SK-N-SH (cell line): ENCODE data around the gene PSMD3. TPM values are rescaled to one million over a fixed set of nuclear protein-coding genes. Genes with fewer than 3 reads are reported as not detected.

Experiments used
- CTCF ChIA-PET: fragments of 300-600, 350-600 bp; formaldehyde crosslinking; extraction: SDS; loops from one replicate; lab custom pipeline; 2021; lab: Yijun Ruan, JAX
- POLR2A ChIA-PET: fragments of 350-600 bp; sonication (Branson Sonifier 250); formaldehyde crosslinking; extraction: SDS; loops from one replicate; lab custom pipeline; 2020; ENCODE audit warnings: antibody characterized with exemption, inconsistent platforms; lab: Yijun Ruan, JAX
- DNase-seq: peaks from one replicate; pipeline ENCODE4 v3.0.0; 2012
- H2AFZ ChIP-seq: fragments of 200-600 bp; sonication (generic); 2 replicates; pipeline ENCODE4 v1.8.1; 2016; ENCODE audit warnings: antibody characterized with exemption, mild to moderate bottlenecking, low read depth
- H3F3A ChIP-seq: fragments of 200-600 bp; sonication (generic); replicated peaks from 2 replicates; pipeline ENCODE3; 2016; ENCODE audit warnings: antibody characterized with exemption, mild to moderate bottlenecking; ENCODE audit not compliant: insufficient read depth
- H3K27ac ChIP-seq, 2 experiments: fragments of 200-500 bp in 1 of 2; fragments of 200-600 bp in 1 of 2; sonication (Bioruptor generic) in 1 of 2; sonication (generic), shearing (Covaris generic) in 1 of 2; 2 replicates each; pipeline versions ENCODE4 v1.5.1 to v1.6.1; 2014 to 2016; ENCODE audit warnings: low read depth in 2 of 2, inconsistent platforms in 1 of 2, low read length in 1 of 2, mild to moderate bottlenecking in 1 of 2, mixed read lengths in 1 of 2
- H3K27me3 ChIP-seq: fragments of 200-600 bp; sonication (generic), shearing (Covaris generic); 2 replicates; pipeline ENCODE4 v1.6.1; 2016; ENCODE audit warnings: mixed run types; ENCODE audit not compliant: insufficient read depth
- H3K36me3 ChIP-seq, 2 experiments: fragments of 200-500 bp in 1 of 2; fragments of 200-600 bp in 1 of 2; sonication (Bioruptor generic) in 1 of 2; sonication (generic) in 1 of 2; replicated peaks in 1 of 2; 2 replicates each; pipeline versions ENCODE3 to v1.5.1; 2014 to 2016; ENCODE audit warnings: low read length in 1 of 2, mild to moderate bottlenecking in 1 of 2; ENCODE audit not compliant: insufficient read depth in 2 of 2, control insufficient read depth in 1 of 2
- H3K4me1 ChIP-seq, 2 experiments: fragments of 200-500 bp in 1 of 2; fragments of 200-600 bp in 1 of 2; sonication (Bioruptor generic) in 1 of 2; sonication (generic), shearing (Covaris generic) in 1 of 2; 2 replicates each; pipeline versions ENCODE4 v1.5.1 to v1.6.1; 2014 to 2016; ENCODE audit warnings: low read depth in 1 of 2, low read length in 1 of 2, mixed run types in 1 of 2; ENCODE audit not compliant: insufficient read depth in 2 of 2, control insufficient read depth in 1 of 2
- H3K4me2 ChIP-seq: fragments of 200-600 bp; sonication (generic), shearing (Covaris generic); 2 replicates; pipeline ENCODE4 v1.6.1; 2017; ENCODE audit warnings: mixed run types
- H3K4me3 ChIP-seq, 2 experiments: fragments of 200-500 bp in 1 of 2; fragments of 200-600 bp in 1 of 2; sonication (Bioruptor generic) in 1 of 2; sonication (generic), shearing (Covaris generic) in 1 of 2; 2 replicates each; pipeline versions ENCODE4 v1.5.1 to v1.8.1; 2014 to 2016; ENCODE audit warnings: low read depth in 2 of 2, inconsistent platforms in 1 of 2, low read length in 1 of 2, mild to moderate bottlenecking in 1 of 2, mixed read lengths in 1 of 2, moderate library complexity in 1 of 2
- H3K79me2 ChIP-seq: fragments of 200-600 bp; sonication (generic); 2 replicates; pipeline ENCODE4 v1.8.1; 2017; ENCODE audit warnings: mild to moderate bottlenecking; ENCODE audit not compliant: insufficient read depth
- H3K9ac ChIP-seq: fragments of 200-600 bp; sonication (generic); 2 replicates; pipeline ENCODE4 v1.6.1; 2017; ENCODE audit warnings: mixed run types
- H3K9me2 ChIP-seq: fragments of 200-600 bp; sonication (generic); 2 replicates; pipeline ENCODE4 v1.6.1; 2017; ENCODE audit warnings: mixed run types
- H3K9me3 ChIP-seq: fragments of 200-600 bp; sonication (generic); 2 replicates; pipeline ENCODE4 v1.6.1; 2017; ENCODE audit warnings: mixed run types, mild to moderate bottlenecking, moderate library complexity
- H4K20me1 ChIP-seq: fragments of 200-600 bp; sonication (generic); 2 replicates; pipeline ENCODE4 v1.6.1; 2017; ENCODE audit warnings: mild to moderate bottlenecking, mixed run types; ENCODE audit not compliant: insufficient read depth
- CHD2 ChIP-seq: fragments of 150-350 bp; IDR thresholded peaks from 2 replicates; pipeline ENCODE4 v1.6.1; 2018; ENCODE audit warnings: low read length; ENCODE audit not compliant: partially characterized antibody
- ELF1 ChIP-seq: IDR thresholded peaks from 2 replicates; pipeline ENCODE4 v1.4.0; 2012
- EP300 ChIP-seq, 2 experiments: IDR thresholded peaks; 2 replicates each; pipeline versions ENCODE4 v1.4.0 to v1.6.1; 2012; ENCODE audit warnings: borderline replicate concordance in 1 of 2, low read depth in 1 of 2, low read length in 1 of 2
- EZH2phosphoT487 ChIP-seq: fragments of 200-600 bp; sonication (generic); IDR thresholded peaks from 2 replicates; pipeline ENCODE4 v1.6.1; 2017; ENCODE audit warnings: low read depth, mixed run types, mild to moderate bottlenecking, antibody characterized with exemption, moderate library complexity, borderline replicate concordance
- FOSL2 ChIP-seq: IDR thresholded peaks from 2 replicates; pipeline ENCODE4 v1.4.0; 2012; ENCODE audit warnings: low read depth, mild to moderate bottlenecking, moderate library complexity, borderline replicate concordance
- FOXJ3 ChIP-seq: sonication (generic); formaldehyde crosslinking; IDR thresholded peaks from 2 replicates; pipeline ENCODE4 v1.5.1; 2020; ENCODE audit warnings: mild to moderate bottlenecking, missing genetic modification reagents
- FOXM1 ChIP-seq: IDR thresholded peaks from 2 replicates; pipeline ENCODE4 v1.4.0; 2012; ENCODE audit warnings: low read depth, mild to moderate bottlenecking
- GABPA ChIP-seq: IDR thresholded peaks from 2 replicates; pipeline ENCODE4 v1.4.0; 2012; ENCODE audit warnings: low read depth, mild to moderate bottlenecking
- JUND ChIP-seq: IDR thresholded peaks from 2 replicates; pipeline ENCODE4 v1.4.0; 2012
- MEF2A ChIP-seq: IDR thresholded peaks from 2 replicates; pipeline ENCODE4 v1.4.0; 2012; ENCODE audit warnings: low read depth, borderline replicate concordance
- MXI1 ChIP-seq: IDR thresholded peaks from 2 replicates; pipeline ENCODE4 v1.6.1; 2012; ENCODE audit warnings: mild to moderate bottlenecking, low read depth, low read length, improper control_type of control experiment
- NRF1 ChIP-seq: IDR thresholded peaks from 2 replicates; pipeline ENCODE4 v1.6.1; 2012; ENCODE audit warnings: low read depth, mild to moderate bottlenecking, low read length
- POLR2AphosphoS5 ChIP-seq: IDR thresholded peaks from 2 replicates; pipeline ENCODE4 v1.6.1; 2012; ENCODE audit warnings: low read depth, low read length
- RAD21 ChIP-seq: IDR thresholded peaks from 2 replicates; pipeline ENCODE4 v1.6.1; 2012; ENCODE audit warnings: mild to moderate bottlenecking, low read length
- RCOR1 ChIP-seq: fragments of 150-350 bp; IDR thresholded peaks from 2 replicates; pipeline ENCODE4 v1.6.1; 2017; ENCODE audit warnings: antibody characterized with exemption, low read length
- RFX5 ChIP-seq: IDR thresholded peaks from 2 replicates; pipeline ENCODE4 v1.6.1; 2012; ENCODE audit warnings: mild to moderate bottlenecking, improper control_type of control experiment, low read length
- RXRA ChIP-seq: IDR thresholded peaks from 2 replicates; pipeline ENCODE4 v1.4.0; 2012; ENCODE audit warnings: low read depth, mild to moderate bottlenecking, borderline replicate concordance
- SIN3A ChIP-seq: IDR thresholded peaks from 2 replicates; pipeline ENCODE4 v1.6.1; 2012; ENCODE audit warnings: low read depth, mild to moderate bottlenecking, low read length, moderate library complexity, borderline replicate concordance
- TAF1 ChIP-seq: IDR thresholded peaks from 2 replicates; pipeline ENCODE4 v1.6.1; 2012; ENCODE audit warnings: low read depth, mild to moderate bottlenecking, low read length, moderate library complexity, borderline replicate concordance
- TCF12 ChIP-seq: IDR thresholded peaks from 2 replicates; pipeline ENCODE4 v1.4.0; 2012
- YY1 ChIP-seq: IDR thresholded peaks from 2 replicates; pipeline ENCODE4 v1.4.0; 2012; ENCODE audit warnings: low read depth, mild to moderate bottlenecking
- WGBS: methylation state at CpG from one replicate; pipeline ENCODE4 v1.1.6; 2017; ENCODE audit warnings: low lambda C conversion rate; 5-methylcytosine and 5-hydroxymethylcytosine counted together
- polyA plus RNA-seq, 3 experiments: library from polyadenylated mRNA; depleted of rRNA; stranded (reverse); fragments of >200 nt; gene quantifications; 2 replicates each; pipeline ENCODE4 v1.2.3, GENCODE V29; 2012
- TF ChIP-seq, protein P1 (sequence below): IDR thresholded peaks from 2 replicates; pipeline ENCODE4 v1.6.1; 2012; ENCODE audit warnings: mild to moderate bottlenecking, low read depth, low read length, moderate library complexity
- TF ChIP-seq, protein P2 (sequence below): IDR thresholded peaks from 2 replicates; pipeline ENCODE4 v1.4.0; 2012; ENCODE audit warnings: low read depth
- TF ChIP-seq, protein P3 (sequence below): IDR thresholded peaks from 2 replicates; pipeline ENCODE4 v1.4.0; 2012; ENCODE audit warnings: low read depth, borderline replicate concordance
- TF ChIP-seq, protein P4 (sequence below): IDR thresholded peaks from 2 replicates; pipeline ENCODE4 v1.4.0; 2012; ENCODE audit warnings: low read depth, borderline replicate concordance
- TF ChIP-seq, protein P5 (sequence below): IDR thresholded peaks from 2 replicates; pipeline ENCODE4; 2012

The PSMD3 gene
- polyA plus RNA-seq, 1 of the 3 experiments (the other 2 are of a cell fraction) = 104 TPM

DNA sequence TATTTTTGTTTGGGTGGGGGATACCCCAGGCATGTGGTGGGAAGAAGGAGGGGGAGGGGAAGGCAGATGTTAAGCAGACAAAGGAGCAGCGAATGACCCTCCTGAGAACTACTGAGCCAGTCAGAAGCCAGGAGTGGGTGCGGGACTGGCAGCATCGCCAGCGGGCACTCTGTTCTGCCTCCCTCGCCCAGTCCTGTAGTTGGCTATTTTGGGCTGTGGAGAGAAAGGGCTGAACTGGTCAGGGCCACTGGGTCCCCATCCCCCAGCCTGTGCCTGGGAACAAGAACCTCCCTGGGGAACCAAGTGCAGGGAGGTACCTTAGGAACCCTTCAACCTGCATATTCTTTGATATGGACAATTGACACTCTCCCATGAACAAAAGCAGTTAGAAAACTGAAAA lies 46.7 kb upstream of the PSMD3 start (continued):
- TF ChIP-seq, protein P1, sequence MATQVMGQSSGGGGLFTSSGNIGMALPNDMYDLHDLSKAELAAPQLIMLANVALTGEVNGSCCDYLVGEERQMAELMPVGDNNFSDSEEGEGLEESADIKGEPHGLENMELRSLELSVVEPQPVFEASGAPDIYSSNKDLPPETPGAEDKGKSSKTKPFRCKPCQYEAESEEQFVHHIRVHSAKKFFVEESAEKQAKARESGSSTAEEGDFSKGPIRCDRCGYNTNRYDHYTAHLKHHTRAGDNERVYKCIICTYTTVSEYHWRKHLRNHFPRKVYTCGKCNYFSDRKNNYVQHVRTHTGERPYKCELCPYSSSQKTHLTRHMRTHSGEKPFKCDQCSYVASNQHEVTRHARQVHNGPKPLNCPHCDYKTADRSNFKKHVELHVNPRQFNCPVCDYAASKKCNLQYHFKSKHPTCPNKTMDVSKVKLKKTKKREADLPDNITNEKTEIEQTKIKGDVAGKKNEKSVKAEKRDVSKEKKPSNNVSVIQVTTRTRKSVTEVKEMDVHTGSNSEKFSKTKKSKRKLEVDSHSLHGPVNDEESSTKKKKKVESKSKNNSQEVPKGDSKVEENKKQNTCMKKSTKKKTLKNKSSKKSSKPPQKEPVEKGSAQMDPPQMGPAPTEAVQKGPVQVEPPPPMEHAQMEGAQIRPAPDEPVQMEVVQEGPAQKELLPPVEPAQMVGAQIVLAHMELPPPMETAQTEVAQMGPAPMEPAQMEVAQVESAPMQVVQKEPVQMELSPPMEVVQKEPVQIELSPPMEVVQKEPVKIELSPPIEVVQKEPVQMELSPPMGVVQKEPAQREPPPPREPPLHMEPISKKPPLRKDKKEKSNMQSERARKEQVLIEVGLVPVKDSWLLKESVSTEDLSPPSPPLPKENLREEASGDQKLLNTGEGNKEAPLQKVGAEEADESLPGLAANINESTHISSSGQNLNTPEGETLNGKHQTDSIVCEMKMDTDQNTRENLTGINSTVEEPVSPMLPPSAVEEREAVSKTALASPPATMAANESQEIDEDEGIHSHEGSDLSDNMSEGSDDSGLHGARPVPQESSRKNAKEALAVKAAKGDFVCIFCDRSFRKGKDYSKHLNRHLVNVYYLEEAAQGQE = no peak
- TF ChIP-seq, protein P2, sequence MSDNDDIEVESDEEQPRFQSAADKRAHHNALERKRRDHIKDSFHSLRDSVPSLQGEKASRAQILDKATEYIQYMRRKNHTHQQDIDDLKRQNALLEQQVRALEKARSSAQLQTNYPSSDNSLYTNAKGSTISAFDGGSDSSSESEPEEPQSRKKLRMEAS = no peak
- TF ChIP-seq MXI1 (no peak), GABPA (no peak), TAF1 (no peak), FOXM1 (no peak), RFX5 (no peak), SIN3A (no peak), MEF2A (no peak), YY1 (no peak)

DNA sequence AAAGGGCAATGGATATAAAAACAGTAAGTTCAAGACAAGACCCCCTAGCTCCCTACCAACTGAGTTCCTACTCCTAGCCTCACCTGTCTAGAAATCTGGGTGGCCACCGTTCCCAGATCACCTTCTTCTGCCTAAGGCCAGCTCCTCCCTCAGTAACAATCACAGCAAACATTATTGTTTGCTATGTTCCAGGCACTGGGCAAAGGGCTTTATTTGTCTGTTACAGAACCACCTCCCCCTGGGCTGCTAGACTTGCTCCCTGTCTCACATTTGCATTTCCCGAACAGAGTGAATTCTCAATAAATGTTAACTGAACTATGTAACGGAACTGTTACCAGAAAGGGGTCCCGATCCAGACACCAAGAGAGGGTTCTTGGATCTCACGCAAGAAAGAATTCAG lies 46.3 kb upstream of the PSMD3 start:
- Histone ChIP-seq H3K4me1 (peaks cover 4 to 5% of the 10 kb centered on the region in 2 experiments; a peak in 2 of 4 replicates), H3K9me3 (no peaks in the 10 kb centered on the region), H3F3A (peaks cover 24% of the 10 kb centered on the region), H3K4me3 (no peak overlapping the region), H3K36me3 (no peaks in the 10 kb centered on the region), H3K79me2 (no peaks in the 10 kb centered on the region), H3K9ac (no peak overlapping the region), H3K9me2 (no peaks in the 10 kb centered on the region), H3K27ac (no peak overlapping the region), H3K4me2 (no peak overlapping the region), H3K27me3 (no peaks in the 10 kb centered on the region), H2AFZ (no peak overlapping the region), H4K20me1 (peaks cover 7% of the 10 kb centered on the region; the same call in 1 of the 2 replicates)
- WGBS = 72% methylated on average over 5 of the region's 5 CpGs
- no peak for TF ChIP-seq FOXJ3 (CRISPR knock-in tag)
- TF ChIP-seq NRF1 = no peak
- no peak for TF ChIP-seq EP300 (IDR thresholded peaks at IDR 0.05; ENCODE audit: borderline replicate concordance in 1 of 2, low read depth in 1 of 2, low read length in 1 of 2)
- TF ChIP-seq RAD21 = no peak
- TF ChIP-seq MEF2A = no peak
- TF ChIP-seq, protein P2 = no peak
- TF ChIP-seq, protein P3, sequence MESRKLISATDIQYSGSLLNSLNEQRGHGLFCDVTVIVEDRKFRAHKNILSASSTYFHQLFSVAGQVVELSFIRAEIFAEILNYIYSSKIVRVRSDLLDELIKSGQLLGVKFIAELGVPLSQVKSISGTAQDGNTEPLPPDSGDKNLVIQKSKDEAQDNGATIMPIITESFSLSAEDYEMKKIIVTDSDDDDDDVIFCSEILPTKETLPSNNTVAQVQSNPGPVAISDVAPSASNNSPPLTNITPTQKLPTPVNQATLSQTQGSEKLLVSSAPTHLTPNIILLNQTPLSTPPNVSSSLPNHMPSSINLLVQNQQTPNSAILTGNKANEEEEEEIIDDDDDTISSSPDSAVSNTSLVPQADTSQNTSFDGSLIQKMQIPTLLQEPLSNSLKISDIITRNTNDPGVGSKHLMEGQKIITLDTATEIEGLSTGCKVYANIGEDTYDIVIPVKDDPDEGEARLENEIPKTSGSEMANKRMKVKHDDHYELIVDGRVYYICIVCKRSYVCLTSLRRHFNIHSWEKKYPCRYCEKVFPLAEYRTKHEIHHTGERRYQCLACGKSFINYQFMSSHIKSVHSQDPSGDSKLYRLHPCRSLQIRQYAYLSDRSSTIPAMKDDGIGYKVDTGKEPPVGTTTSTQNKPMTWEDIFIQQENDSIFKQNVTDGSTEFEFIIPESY = no peak
- no peak for TF ChIP-seq FOSL2
- no peak for TF ChIP-seq CHD2
- no peak for TF ChIP-seq TCF12
- TF ChIP-seq, protein P4, sequence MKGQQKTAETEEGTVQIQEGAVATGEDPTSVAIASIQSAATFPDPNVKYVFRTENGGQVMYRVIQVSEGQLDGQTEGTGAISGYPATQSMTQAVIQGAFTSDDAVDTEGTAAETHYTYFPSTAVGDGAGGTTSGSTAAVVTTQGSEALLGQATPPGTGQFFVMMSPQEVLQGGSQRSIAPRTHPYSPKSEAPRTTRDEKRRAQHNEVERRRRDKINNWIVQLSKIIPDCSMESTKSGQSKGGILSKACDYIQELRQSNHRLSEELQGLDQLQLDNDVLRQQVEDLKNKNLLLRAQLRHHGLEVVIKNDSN = no peak
- no peak for TF ChIP-seq JUND
- TF ChIP-seq ELF1 = no peak
- TF ChIP-seq TAF1 = no peak
- TF ChIP-seq MXI1 = no peak
- TF ChIP-seq, protein P5, sequence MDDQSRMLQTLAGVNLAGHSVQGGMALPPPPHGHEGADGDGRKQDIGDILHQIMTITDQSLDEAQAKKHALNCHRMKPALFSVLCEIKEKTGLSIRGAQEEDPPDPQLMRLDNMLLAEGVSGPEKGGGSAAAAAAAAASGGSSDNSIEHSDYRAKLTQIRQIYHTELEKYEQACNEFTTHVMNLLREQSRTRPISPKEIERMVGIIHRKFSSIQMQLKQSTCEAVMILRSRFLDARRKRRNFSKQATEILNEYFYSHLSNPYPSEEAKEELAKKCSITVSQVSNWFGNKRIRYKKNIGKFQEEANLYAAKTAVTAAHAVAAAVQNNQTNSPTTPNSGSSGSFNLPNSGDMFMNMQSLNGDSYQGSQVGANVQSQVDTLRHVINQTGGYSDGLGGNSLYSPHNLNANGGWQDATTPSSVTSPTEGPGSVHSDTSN = no peak
- no peak for TF ChIP-seq RCOR1
- no peak for TF ChIP-seq POLR2AphosphoS5
- no peak for TF ChIP-seq EZH2phosphoT487
- TF ChIP-seq RXRA = no peak
- no peak for DNase-seq
- POLR2A ChIA-PET = no interaction called here
- CTCF ChIA-PET = no interaction called here
